Lung (tissue), 13 donors: Measurements from ENCODE around the gene AMACR. TPM values are rescaled to one million over a fixed set of nuclear protein-coding genes. Genes with fewer than 3 reads are reported as not detected.

Experiments used
- ATAC-seq: fragments of 200-7000 bp; cut with Tn5 transposase; one replicate; pipeline ENCODE4 v1.9.1; 2020; ENCODE audit warnings: moderate number of reproducible peaks; ENCODE audit not compliant: insufficient read depth, low FRiP score
- DNase-seq, 3 donors: peaks; one replicate each; pipeline ENCODE4 v3.0.0-alpha.2; 2013 to 2017
- H3K27ac ChIP-seq, 2 donors: one replicate each; pipeline ENCODE4 v1.5.1; 2013; ENCODE audit warnings: mild to moderate bottlenecking in 2 of 2, moderate library complexity in 2 of 2, control low read depth in 1 of 2, inconsistent platforms in 1 of 2, low read depth in 1 of 2, low read length in 1 of 2
- H3K27me3 ChIP-seq, 3 donors: one replicate each; pipeline ENCODE4 v1.5.1; 2013; ENCODE audit warnings: low read length in 2 of 3; ENCODE audit not compliant: control insufficient read depth in 3 of 3, insufficient read depth in 3 of 3
- H3K36me3 ChIP-seq, 4 donors: one replicate each; pipeline ENCODE4 v1.5.1; 2013; ENCODE audit warnings: low read length in 4 of 4, mild to moderate bottlenecking in 1 of 4, moderate library complexity in 1 of 4; ENCODE audit not compliant: control insufficient read depth in 4 of 4, insufficient read depth in 4 of 4
- H3K4me1 ChIP-seq, 5 donors: one replicate each; pipeline ENCODE4 v1.5.1; 2013; ENCODE audit warnings: low read length in 5 of 5, mild to moderate bottlenecking in 2 of 5, moderate library complexity in 1 of 5; ENCODE audit not compliant: control insufficient read depth in 5 of 5, insufficient read depth in 5 of 5
- H3K4me3 ChIP-seq: one replicate; pipeline ENCODE4 v1.5.1; 2013; ENCODE audit warnings: mild to moderate bottlenecking, control low read depth, moderate library complexity
- H3K9ac ChIP-seq, 2 donors: one replicate each; pipeline ENCODE4 v1.5.1; 2013; ENCODE audit warnings: low read length in 2 of 2, control low read depth in 1 of 2; ENCODE audit not compliant: insufficient read depth in 1 of 2
- H3K9me3 ChIP-seq, 4 donors: one replicate each; pipeline ENCODE4 v1.5.1; 2013; ENCODE audit warnings: low read length in 3 of 4, mild to moderate bottlenecking in 1 of 4, moderate library complexity in 1 of 4; ENCODE audit not compliant: control insufficient read depth in 4 of 4, insufficient read depth in 3 of 4
- WGBS, 2 donors: extraction: QIAGEN DNeasy Blood & Tissue Kit; methylation state at CpG; one replicate each; pipeline ENCODE4 v1.1.7; 2013; 5-methylcytosine and 5-hydroxymethylcytosine counted together
- polyA plus RNA-seq, 2 donors: library from polyadenylated mRNA; stranded (reverse); fragments of 200-250 nt; gene quantifications; one replicate each; pipeline ENCODE4 v1.2.1, GENCODE V29; 2013
- small RNA-seq: library from RNA; depleted of rRNA; stranded (forward); fragments of <200 nt; gene quantifications from one replicate; pipeline ENCODE3, GENCODE V24; 2014; ENCODE audit warnings: low replicate concordance
- total RNA-seq, 2 donors: library from RNA; depleted of rRNA in 1 of 2; stranded (reverse); fragments of >200 nt in 1 of 2; gene quantifications; one replicate each; pipeline ENCODE4 v1.2.1, GENCODE V29; 2014 to 2021
- TF ChIP-seq, protein P1 (sequence below): IDR thresholded peaks from 2 replicates; pipeline ENCODE4 v1.5.1; 2012; ENCODE audit warnings: mild to moderate bottlenecking; ENCODE audit errors: control extremely low read depth, extremely low read depth
- donor health status: control.
- donor health status: control.
- donor health status: Bipolar disorder and iron deficiency.
- donor health status: healthy.
- donor health status: DM: yes; HTN: yes; CAD: no.

AMACR gene
- total and polyA plus RNA-seq, 4 donors, result 5.9 to 16.1 (median 8.2) TPM

DNA sequence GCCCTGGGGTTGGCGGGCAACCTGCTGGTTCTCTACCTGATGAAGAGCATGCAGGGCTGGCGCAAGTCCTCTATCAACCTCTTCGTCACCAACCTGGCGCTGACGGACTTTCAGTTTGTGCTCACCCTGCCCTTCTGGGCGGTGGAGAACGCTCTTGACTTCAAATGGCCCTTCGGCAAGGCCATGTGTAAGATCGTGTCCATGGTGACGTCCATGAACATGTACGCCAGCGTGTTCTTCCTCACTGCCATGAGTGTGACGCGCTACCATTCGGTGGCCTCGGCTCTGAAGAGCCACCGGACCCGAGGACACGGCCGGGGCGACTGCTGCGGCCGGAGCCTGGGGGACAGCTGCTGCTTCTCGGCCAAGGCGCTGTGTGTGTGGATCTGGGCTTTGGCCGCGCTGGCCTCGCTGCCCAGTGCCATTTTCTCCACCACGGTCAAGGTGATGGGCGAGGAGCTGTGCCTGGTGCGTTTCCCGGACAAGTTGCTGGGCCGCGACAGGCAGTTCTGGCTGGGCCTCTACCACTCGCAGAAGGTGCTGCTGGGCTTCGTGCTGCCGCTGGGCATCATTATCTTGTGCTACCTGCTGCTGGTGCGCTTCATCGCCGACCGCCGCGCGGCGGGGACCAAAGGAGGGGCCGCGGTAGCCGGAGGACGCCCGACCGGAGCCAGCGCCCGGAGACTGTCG lies 70.7 kb downstream of the AMACR start:
- H3K27me3 ChIP-seq, result peaks cover 10 to 59% (median 57%) of the 10 kb centered on the region in 3 donors

DNA sequence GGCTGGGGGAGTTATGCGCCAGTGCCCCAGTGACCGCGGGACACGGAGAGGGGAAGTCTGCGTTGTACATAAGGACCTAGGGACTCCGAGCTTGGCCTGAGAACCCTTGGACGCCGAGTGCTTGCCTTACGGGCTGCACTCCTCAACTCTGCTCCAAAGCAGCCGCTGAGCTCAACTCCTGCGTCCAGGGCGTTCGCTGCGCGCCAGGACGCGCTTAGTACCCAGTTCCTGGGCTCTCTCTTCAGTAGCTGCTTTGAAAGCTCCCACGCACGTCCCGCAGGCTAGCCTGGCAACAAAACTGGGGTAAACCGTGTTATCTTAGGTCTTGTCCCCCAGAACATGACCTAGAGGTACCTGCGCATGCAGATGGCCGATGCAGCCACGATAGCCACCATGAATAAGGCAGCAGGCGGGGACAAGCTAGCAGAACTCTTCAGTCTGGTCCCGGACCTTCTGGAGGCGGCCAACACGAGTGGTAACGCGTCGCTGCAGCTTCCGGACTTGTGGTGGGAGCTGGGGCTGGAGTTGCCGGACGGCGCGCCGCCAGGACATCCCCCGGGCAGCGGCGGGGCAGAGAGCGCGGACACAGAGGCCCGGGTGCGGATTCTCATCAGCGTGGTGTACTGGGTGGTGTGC lies 71.4 kb downstream of the AMACR start, which contains the start of gene RXFP3:
Gene RXFP3, plus strand, starts transcription at position 6 of the 636 bp plus-strand sequence. Its CDS starts 355 bp downstream, at position 361.
- TF ChIP-seq, protein P1, sequence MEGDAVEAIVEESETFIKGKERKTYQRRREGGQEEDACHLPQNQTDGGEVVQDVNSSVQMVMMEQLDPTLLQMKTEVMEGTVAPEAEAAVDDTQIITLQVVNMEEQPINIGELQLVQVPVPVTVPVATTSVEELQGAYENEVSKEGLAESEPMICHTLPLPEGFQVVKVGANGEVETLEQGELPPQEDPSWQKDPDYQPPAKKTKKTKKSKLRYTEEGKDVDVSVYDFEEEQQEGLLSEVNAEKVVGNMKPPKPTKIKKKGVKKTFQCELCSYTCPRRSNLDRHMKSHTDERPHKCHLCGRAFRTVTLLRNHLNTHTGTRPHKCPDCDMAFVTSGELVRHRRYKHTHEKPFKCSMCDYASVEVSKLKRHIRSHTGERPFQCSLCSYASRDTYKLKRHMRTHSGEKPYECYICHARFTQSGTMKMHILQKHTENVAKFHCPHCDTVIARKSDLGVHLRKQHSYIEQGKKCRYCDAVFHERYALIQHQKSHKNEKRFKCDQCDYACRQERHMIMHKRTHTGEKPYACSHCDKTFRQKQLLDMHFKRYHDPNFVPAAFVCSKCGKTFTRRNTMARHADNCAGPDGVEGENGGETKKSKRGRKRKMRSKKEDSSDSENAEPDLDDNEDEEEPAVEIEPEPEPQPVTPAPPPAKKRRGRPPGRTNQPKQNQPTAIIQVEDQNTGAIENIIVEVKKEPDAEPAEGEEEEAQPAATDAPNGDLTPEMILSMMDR, result no peak
- ATAC-seq (no peak), DNase-seq (peak; percentile 12 to 36 (median 21))
- WGBS, 2 donors, result 8 to 9% methylated on average over 45 of the region's 45 CpGs
- Histone ChIP-seq H3K27me3 (peaks cover 10 to 52% (median 50%) of the 10 kb centered on the region in 3 donors), H3K4me3 (no peak within 1 kb of the TSS), H3K9me3 (peaks cover 0 to 6% (median 0%) of the 10 kb centered on the region in 4 donors), H3K27ac (no peak within 1 kb of the TSS), H3K36me3 (no peaks in the 10 kb centered on the region), H3K4me1 (peaks cover 0 to 18% (median 4%) of the 10 kb centered on the region in 5 donors), H3K9ac (no peak within 1 kb of the TSS)

More for the DNA sequence above, 70.7 kb downstream of the AMACR start:
- Histone ChIP-seq H3K9me3 (peaks cover 0 to 7% (median 0%) of the 10 kb centered on the region in 4 donors), H3K9ac (no peak overlapping the region), H3K4me3 (no peak overlapping the region), H3K4me1 (peaks cover 0 to 18% (median 4%) of the 10 kb centered on the region in 5 donors), H3K27ac (no peak overlapping the region), H3K36me3 (no peaks in the 10 kb centered on the region)
- TF ChIP-seq, protein P1, result no peak
- ATAC-seq (no peak), DNase-seq (no peak)
- WGBS, 2 donors, result 31 to 46% methylated on average over 54 of the region's 54 CpGs

Small RNAs within 50 kb of the gene (small RNA-seq; reads per million reads assigned to genes)
- not detected for gene AC139783.1

Other genes starting within 250 kb of the AMACR start
- 10 to 100 TPM in 1 of 2 donors, 1 to 10 TPM in 1; 4.8 to 55.1 TPM for gene ADAMTS12, start 116.1 kb downstream of the AMACR start, total RNA-seq
- gene ADAMTS12, start 116.1 kb downstream of the AMACR start, polyA plus RNA-seq, result 1 to 10 TPM; 1.3 to 3.7 TPM
- under 1 TPM in 1 of 2 donors, not detected in 1; 0.26 TPM for gene RXFP3, start 71.7 kb downstream of the AMACR start, total RNA-seq
- not detected for gene RXFP3, start 71.7 kb downstream of the AMACR start, polyA plus RNA-seq
- under 1 TPM in 1 of 2 donors, not detected in 1; 0.40 TPM for gene SLC45A2, start 23.4 kb downstream of the AMACR start, total RNA-seq
- gene SLC45A2, start 23.4 kb downstream of the AMACR start, polyA plus RNA-seq, result under 1 TPM in 1 of 2 donors, not detected in 1; 0.03 TPM
- 10 to 100 TPM in 1 of 2 donors, 1 to 10 TPM in 1; 2.7 to 20.3 TPM for gene C1QTNF3, start 35.2 kb upstream of the AMACR start, total RNA-seq
- gene C1QTNF3, start 35.2 kb upstream of the AMACR start, polyA plus RNA-seq, result 1 to 10 TPM in 1 of 2 donors, under 1 TPM in 1; 0.92 to 5.1 TPM